OCI-LY1 (cell line): ENCODE results near the gene RPLP2.

Experiments used
- EZH2 ChIP-seq: fragments of 200-600 bp; sonication (generic), shearing (Covaris generic); IDR thresholded peaks from 2 replicates; pipeline ENCODE4 v1.8.0; 2017; ENCODE audit warnings: borderline replicate concordance, mixed run types, mild to moderate bottlenecking, antibody characterized with exemption, low read length, moderate library complexity, mixed read lengths
- TF ChIP-seq, protein P1 (sequence below): fragments of 200-600 bp; sonication (generic), shearing (Covaris generic); IDR thresholded peaks from 2 replicates; pipeline ENCODE4 v1.5.1; 2017; ENCODE audit warnings: mild to moderate bottlenecking, antibody characterized with exemption, low read length, moderate library complexity, mixed read lengths

DNA sequence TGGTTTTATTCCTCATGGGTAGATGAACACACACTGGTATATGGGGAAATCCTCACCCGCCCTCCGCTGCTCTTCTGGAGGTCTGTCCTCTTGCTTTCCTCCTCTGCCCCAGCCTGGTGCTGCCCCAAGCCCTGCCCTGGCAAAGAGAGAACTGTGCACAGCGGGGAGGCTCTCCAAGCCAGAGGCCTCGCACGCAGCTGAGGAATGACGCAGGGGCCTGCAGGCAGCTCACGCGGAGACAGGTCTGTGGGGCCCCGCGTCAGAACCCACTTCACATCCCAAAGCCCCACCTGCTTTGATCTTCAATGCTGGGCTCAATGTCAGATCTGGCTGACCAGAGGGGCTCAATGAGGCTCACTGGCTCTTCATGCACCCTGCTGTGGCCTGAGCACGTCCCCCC lies 42.5 kb upstream of the RPLP2 start:
- TF ChIP-seq, protein P1, sequence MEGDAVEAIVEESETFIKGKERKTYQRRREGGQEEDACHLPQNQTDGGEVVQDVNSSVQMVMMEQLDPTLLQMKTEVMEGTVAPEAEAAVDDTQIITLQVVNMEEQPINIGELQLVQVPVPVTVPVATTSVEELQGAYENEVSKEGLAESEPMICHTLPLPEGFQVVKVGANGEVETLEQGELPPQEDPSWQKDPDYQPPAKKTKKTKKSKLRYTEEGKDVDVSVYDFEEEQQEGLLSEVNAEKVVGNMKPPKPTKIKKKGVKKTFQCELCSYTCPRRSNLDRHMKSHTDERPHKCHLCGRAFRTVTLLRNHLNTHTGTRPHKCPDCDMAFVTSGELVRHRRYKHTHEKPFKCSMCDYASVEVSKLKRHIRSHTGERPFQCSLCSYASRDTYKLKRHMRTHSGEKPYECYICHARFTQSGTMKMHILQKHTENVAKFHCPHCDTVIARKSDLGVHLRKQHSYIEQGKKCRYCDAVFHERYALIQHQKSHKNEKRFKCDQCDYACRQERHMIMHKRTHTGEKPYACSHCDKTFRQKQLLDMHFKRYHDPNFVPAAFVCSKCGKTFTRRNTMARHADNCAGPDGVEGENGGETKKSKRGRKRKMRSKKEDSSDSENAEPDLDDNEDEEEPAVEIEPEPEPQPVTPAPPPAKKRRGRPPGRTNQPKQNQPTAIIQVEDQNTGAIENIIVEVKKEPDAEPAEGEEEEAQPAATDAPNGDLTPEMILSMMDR = no peak
- TF ChIP-seq EZH2 = no peak
